Stimulated activated CD4-positive, alpha-beta T cell treated with anti-CD3 and anti-CD28 coated beads, Interleukin-15, amount 100 ng/mL, for 24 hours (primary cell): Measurements from ENCODE around the gene SLC66A3.

ENCODE experiments used
- DNase-seq: peaks from one replicate; pipeline ENCODE4 v3.0.0-alpha.2; 2020

Gene SLC66A3

GRCh38 chr2:11155381-11156035 lies at the start of gene SLC66A3:
SLC66A3 (plus strand) TSS chr2:11155467; CDS start chr2:11155547, 80 bp downstream.
- DNase-seq: no peak

- no peak for DNase-seq
Observed at GRCh38 chr2:11109002-11109401, 46.3 kb upstream of the SLC66A3 start.

- no peak for DNase-seq
Observed at GRCh38 chr2:11112870-11113428, 42.3 kb upstream of the SLC66A3 start.

GRCh38 chr2:11117776-11118175 lies 37.5 kb upstream of the SLC66A3 start:
- no peak for DNase-seq

- DNase-seq: no peak
Observed at GRCh38 chr2:11118761-11119160, 36.5 kb upstream of the SLC66A3 start.

GRCh38 chr2:11121099-11121822 lies 34.0 kb upstream of the SLC66A3 start:
- no peak for DNase-seq

GRCh38 chr2:11121823-11122155 lies 33.5 kb upstream of the SLC66A3 start:
- no peak for DNase-seq

- DNase-seq: no peak
Observed at GRCh38 chr2:11122380-11122779, 32.9 kb upstream of the SLC66A3 start.

GRCh38 chr2:11123001-11123809 lies 32.1 kb upstream of the SLC66A3 start:
- DNase-seq: no peak

- peak; percentile 83 for DNase-seq
Observed at GRCh38 chr2:11123856-11124759, 31.2 kb upstream of the SLC66A3 start.

GRCh38 chr2:11124760-11125068 lies 30.6 kb upstream of the SLC66A3 start:
- DNase-seq: no peak

GRCh38 chr2:11127761-11128160 lies 27.5 kb upstream of the SLC66A3 start:
- no peak for DNase-seq

GRCh38 chr2:11128243-11128951 lies 26.9 kb upstream of the SLC66A3 start:
- DNase-seq: no peak

GRCh38 chr2:11129598-11130449 lies 25.4 kb upstream of the SLC66A3 start:
- peak; percentile 82 for DNase-seq

GRCh38 chr2:11131166-11131920 lies 23.9 kb upstream of the SLC66A3 start:
- DNase-seq: no peak

GRCh38 chr2:11132036-11132671 lies 23.1 kb upstream of the SLC66A3 start:
- DNase-seq: no peak

GRCh38 chr2:11133238-11133935 lies 21.9 kb upstream of the SLC66A3 start:
- DNase-seq: no peak

GRCh38 chr2:11133936-11134320 lies 21.3 kb upstream of the SLC66A3 start:
- DNase-seq: no peak

- DNase-seq: no peak
Observed at GRCh38 chr2:11134349-11134748, 20.9 kb upstream of the SLC66A3 start.
